HEK293 (cell line): ENCODE results near the gene CPLX1.
A peak's percentile ranks its signal among the peaks of the same experiment; 100 is the strongest.

Experiments
- CTCF ChIA-PET: fragments of 350-600 bp; formaldehyde crosslinking; extraction: SDS; loops from one replicate; lab custom pipeline; 2021; ENCODE audit warnings: antibody characterized with exemption; lab: Yijun Ruan, JAX
- POLR2A ChIA-PET: fragments of 300-600 bp; formaldehyde crosslinking; extraction: SDS; loops from one replicate; lab custom pipeline; 2020; ENCODE audit warnings: antibody characterized with exemption, inconsistent platforms; lab: Yijun Ruan, JAX
- H3K27ac ChIP-seq: fragments of 200-500 bp; sonication (Bioruptor generic); 2 replicates; pipeline ENCODE4 v1.5.1; 2014; ENCODE audit warnings: low read depth, low read length, control low read depth, inconsistent platforms; ENCODE audit errors: extremely low read depth
- H3K36me3 ChIP-seq, 2 experiments: fragments of 200-500 bp in 1 of 2; sonication (Bioruptor generic) in 1 of 2; 1 replicate in 1 of 2; 2 replicates in 1 of 2; pipeline ENCODE4 v1.5.1; 2014 to 2017; ENCODE audit warnings: inconsistent platforms in 2 of 2, low read length in 2 of 2; ENCODE audit not compliant: control insufficient read depth in 2 of 2, insufficient read depth in 1 of 2
- H3K4me1 ChIP-seq: fragments of 200-500 bp; sonication (Bioruptor generic); 2 replicates; pipeline ENCODE4 v1.5.1; 2014; ENCODE audit warnings: mild to moderate bottlenecking, low read length, inconsistent platforms; ENCODE audit not compliant: control insufficient read depth, insufficient read depth
- H3K4me3 ChIP-seq: 2 replicates; pipeline ENCODE4 v1.5.1; 2011; ENCODE audit warnings: low read depth, mild to moderate bottlenecking, control low read depth, low read length, moderate library complexity
- H3K9me3 ChIP-seq: fragments of 200-500 bp; sonication (Bioruptor generic); 2 replicates; pipeline ENCODE4 v1.5.1; 2014; ENCODE audit warnings: low read depth, low read length, inconsistent platforms; ENCODE audit not compliant: control insufficient read depth, insufficient read depth
- GFI1B ChIP-seq: fragments of 450-650 bp; formaldehyde crosslinking; IDR thresholded peaks from 2 replicates; pipeline ENCODE4 v1.5.1; 2016; ENCODE audit warnings: missing biosample characterization, missing genetic modification characterization
- KLF1 ChIP-seq: fragments of 450-650 bp; formaldehyde crosslinking; IDR thresholded peaks from 2 replicates; pipeline ENCODE4 v1.5.1; 2016; ENCODE audit warnings: missing biosample characterization, missing genetic modification characterization
- OSR2 ChIP-seq: fragments of 450-650 bp; formaldehyde crosslinking; IDR thresholded peaks from 2 replicates; pipeline ENCODE4 v1.5.1; 2016; ENCODE audit warnings: missing biosample characterization, missing genetic modification characterization
- SCRT1 ChIP-seq: fragments of 450-650 bp; formaldehyde crosslinking; IDR thresholded peaks from 2 replicates; pipeline ENCODE4 v1.5.1; 2016; ENCODE audit warnings: missing biosample characterization, missing genetic modification characterization, borderline replicate concordance
- SP3 ChIP-seq: fragments of 450-650 bp; formaldehyde crosslinking; IDR thresholded peaks from 2 replicates; pipeline ENCODE4 v1.5.1; 2016; ENCODE audit warnings: missing biosample characterization, missing genetic modification characterization
- YY2 ChIP-seq: fragments of 450-650 bp; formaldehyde crosslinking; IDR thresholded peaks from 2 replicates; pipeline ENCODE4 v1.5.1; 2016; ENCODE audit warnings: missing biosample characterization, missing genetic modification characterization
- ZBTB1 ChIP-seq: fragments of 450-650 bp; formaldehyde crosslinking; IDR thresholded peaks from 2 replicates; pipeline ENCODE4 v1.5.1; 2016; ENCODE audit warnings: missing biosample characterization, missing genetic modification characterization
- ZBTB8A ChIP-seq: fragments of 450-650 bp; formaldehyde crosslinking; IDR thresholded peaks from 2 replicates; pipeline ENCODE4 v1.5.1; 2016; ENCODE audit warnings: missing biosample characterization, missing genetic modification characterization
- ZFHX2 ChIP-seq: fragments of 450-650 bp; formaldehyde crosslinking; conservative IDR thresholded peaks from 2 replicates; pipeline ENCODE4 v1.5.1; 2016; ENCODE audit warnings: missing biosample characterization, missing genetic modification characterization
- ZNF121 ChIP-seq: fragments of 450-650 bp; formaldehyde crosslinking; IDR thresholded peaks from 2 replicates; pipeline ENCODE4 v1.5.1; 2016; ENCODE audit warnings: missing biosample characterization, missing genetic modification characterization
- ZNF138 ChIP-seq: fragments of 450-650 bp; formaldehyde crosslinking; IDR thresholded peaks from 2 replicates; pipeline ENCODE4 v1.5.1; 2016; ENCODE audit warnings: missing biosample characterization, missing genetic modification characterization, borderline replicate concordance
- ZNF146 ChIP-seq: fragments of 450-650 bp; formaldehyde crosslinking; IDR thresholded peaks from 2 replicates; pipeline ENCODE4 v1.5.1; 2016; ENCODE audit warnings: missing biosample characterization, missing genetic modification characterization
- ZNF155 ChIP-seq: fragments of 450-650 bp; formaldehyde crosslinking; IDR thresholded peaks from 2 replicates; pipeline ENCODE4 v1.5.1; 2016; ENCODE audit warnings: missing biosample characterization, missing genetic modification characterization
- ZNF16 ChIP-seq: fragments of 450-650 bp; formaldehyde crosslinking; IDR thresholded peaks from 2 replicates; pipeline ENCODE4 v1.5.1; 2016; ENCODE audit warnings: low read depth, missing biosample characterization, missing genetic modification characterization
- ZNF184 ChIP-seq: fragments of 450-650 bp; IDR thresholded peaks from 2 replicates; pipeline ENCODE4 v1.5.1; 2018; ENCODE audit warnings: missing biosample characterization, mild to moderate bottlenecking, missing genetic modification characterization
- ZNF2 ChIP-seq: fragments of 450-650 bp; formaldehyde crosslinking; IDR thresholded peaks from 2 replicates; pipeline ENCODE4 v1.5.1; 2016; ENCODE audit warnings: missing biosample characterization, missing genetic modification characterization
- ZNF223 ChIP-seq: fragments of 450-650 bp; formaldehyde crosslinking; IDR thresholded peaks from 2 replicates; pipeline ENCODE4 v1.5.1; 2016; ENCODE audit warnings: missing biosample characterization, missing genetic modification characterization
- ZNF239 ChIP-seq: fragments of 450-650 bp; formaldehyde crosslinking; IDR thresholded peaks from 2 replicates; pipeline ENCODE4 v1.5.1; 2016; ENCODE audit warnings: missing biosample characterization, missing genetic modification characterization
- ZNF311 ChIP-seq: fragments of 450-650 bp; formaldehyde crosslinking; IDR thresholded peaks from 2 replicates; pipeline ENCODE4 v1.5.1; 2017; ENCODE audit warnings: missing biosample characterization, missing genetic modification characterization, borderline replicate concordance
- ZNF335 ChIP-seq: fragments of 450-650 bp; formaldehyde crosslinking; conservative IDR thresholded peaks from 2 replicates; pipeline ENCODE4 v1.5.1; 2016; ENCODE audit warnings: missing biosample characterization, missing genetic modification characterization
- ZNF354C ChIP-seq: fragments of 450-650 bp; formaldehyde crosslinking; IDR thresholded peaks from 2 replicates; pipeline ENCODE4 v1.5.1; 2016; ENCODE audit warnings: missing biosample characterization, missing genetic modification characterization, low read depth, borderline replicate concordance
- ZNF391 ChIP-seq: fragments of 450-650 bp; formaldehyde crosslinking; IDR thresholded peaks from 2 replicates; pipeline ENCODE4 v1.5.1; 2016; ENCODE audit warnings: low read depth, missing biosample characterization, missing genetic modification characterization, borderline replicate concordance
- ZNF423 ChIP-seq: fragments of 450-650 bp; formaldehyde crosslinking; IDR thresholded peaks from 2 replicates; pipeline ENCODE4 v1.5.1; 2016; ENCODE audit warnings: missing biosample characterization, missing genetic modification characterization
- ZNF513 ChIP-seq: fragments of 450-650 bp; IDR thresholded peaks from 2 replicates; pipeline ENCODE4 v1.5.1; 2018; ENCODE audit warnings: missing biosample characterization, missing genetic modification characterization
- ZNF555 ChIP-seq: fragments of 450-650 bp; formaldehyde crosslinking; conservative IDR thresholded peaks from 2 replicates; pipeline ENCODE4 v1.5.1; 2017; ENCODE audit warnings: missing biosample characterization, mild to moderate bottlenecking, missing genetic modification characterization, inconsistent platforms
- ZNF596 ChIP-seq: fragments of 450-650 bp; IDR thresholded peaks from 2 replicates; pipeline ENCODE4 v1.5.0; 2018; ENCODE audit warnings: missing biosample characterization, mild to moderate bottlenecking, missing genetic modification characterization, moderate library complexity
- ZNF610 ChIP-seq: fragments of 450-650 bp; formaldehyde crosslinking; IDR thresholded peaks from 2 replicates; pipeline ENCODE4 v1.5.1; 2016; ENCODE audit warnings: missing biosample characterization, missing genetic modification characterization, borderline replicate concordance
- ZNF76 ChIP-seq: fragments of 450-650 bp; formaldehyde crosslinking; IDR thresholded peaks from 2 replicates; pipeline ENCODE4; 2016; ENCODE audit warnings: low read depth, missing biosample characterization, missing genetic modification characterization, borderline replicate concordance
- TF ChIP-seq, protein P1 (sequence below): fragments of 450-650 bp; IDR thresholded peaks from 2 replicates; pipeline ENCODE4 v1.5.1; 2018; ENCODE audit warnings: missing biosample characterization, mild to moderate bottlenecking, missing genetic modification characterization
- TF ChIP-seq, protein P2 (sequence below): fragments of 450-650 bp; formaldehyde crosslinking; IDR thresholded peaks from 2 replicates; pipeline ENCODE4 v1.5.1; 2016; ENCODE audit warnings: missing biosample characterization, missing genetic modification characterization

Gene CPLX1

DNA sequence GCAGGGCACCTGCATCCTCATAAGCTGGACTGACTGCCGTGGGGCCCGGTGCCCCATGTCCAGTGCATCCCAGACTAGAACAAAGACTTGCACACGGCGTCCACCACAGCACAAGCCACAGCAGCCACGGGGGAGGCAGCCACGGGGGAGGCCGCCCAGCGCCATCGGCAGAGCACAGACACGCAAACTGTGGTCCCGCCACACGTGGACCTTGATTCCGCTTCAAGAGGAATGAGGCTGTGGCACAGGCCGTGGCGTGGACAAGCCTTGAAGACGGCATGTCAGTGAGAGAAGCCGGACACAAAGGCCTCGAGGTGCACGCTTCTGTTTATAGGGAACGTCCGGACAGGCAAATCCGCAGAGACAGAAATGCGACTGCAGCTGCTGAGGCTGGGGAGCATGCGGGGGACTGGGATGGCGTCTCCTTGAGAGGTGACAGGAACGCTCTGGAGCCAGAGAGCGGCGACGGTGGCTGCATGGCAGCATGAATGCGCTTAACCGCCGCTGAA lies 10.1 kb upstream of the CPLX1 start:
- POLR2A ChIA-PET, result no interaction called here
- CTCF ChIA-PET, result no interaction called here

DNA sequence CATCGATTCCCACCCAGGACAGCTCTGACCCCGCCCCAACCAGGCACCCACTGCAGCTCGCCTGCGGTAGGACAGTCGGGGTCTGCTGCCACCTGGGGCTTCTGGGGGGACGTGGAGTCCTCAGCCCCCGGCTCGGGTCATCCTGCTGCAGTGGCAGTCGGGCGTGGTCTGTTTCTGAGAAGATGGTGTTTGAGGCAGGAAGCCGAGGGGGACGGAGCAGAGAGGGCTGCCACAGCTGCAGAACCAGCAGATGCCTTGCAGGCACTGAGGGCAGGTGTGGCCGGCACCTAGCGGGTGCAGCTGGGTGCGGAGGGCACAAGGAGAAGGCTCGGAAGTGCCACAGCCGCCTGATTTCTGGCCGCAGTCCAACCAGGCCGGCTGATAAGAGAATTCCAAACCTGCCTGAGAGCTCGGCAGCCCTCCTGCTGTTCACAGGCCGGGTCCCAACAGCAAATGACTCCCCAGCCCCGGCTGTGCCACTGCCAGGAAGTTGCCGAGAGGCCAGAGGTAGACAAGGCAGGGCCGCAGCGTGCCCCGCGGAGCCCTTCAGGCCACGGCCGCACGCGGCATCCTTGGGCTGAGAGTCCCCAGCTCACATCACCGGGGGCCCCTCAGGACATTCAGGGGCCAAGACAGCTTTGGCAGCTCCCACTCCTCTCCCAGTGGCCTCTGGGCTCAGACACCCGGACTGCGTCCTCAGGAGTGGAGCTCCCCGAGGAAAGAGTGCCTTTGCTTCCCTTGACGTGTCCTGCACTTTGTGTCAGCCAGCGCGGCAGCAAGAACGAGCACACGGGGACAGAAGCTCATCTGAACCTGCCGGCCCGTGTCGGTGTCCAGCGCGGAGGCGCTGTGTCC lies 9.4 kb upstream of the CPLX1 start:
- ChIA-PET CTCF (no interaction called here), POLR2A (no interaction called here)
- Histone ChIP-seq H3K4me3 (no peak overlapping the region), H3K36me3 (no peaks in the 10 kb centered on the region), H3K27ac (no peak overlapping the region), H3K9me3 (no peaks in the 10 kb centered on the region), H3K4me1 (no peaks in the 10 kb centered on the region)
- no peak for TF ChIP-seq ZBTB1 (tag by site-specific recombination)
- TF ChIP-seq, protein P1, sequence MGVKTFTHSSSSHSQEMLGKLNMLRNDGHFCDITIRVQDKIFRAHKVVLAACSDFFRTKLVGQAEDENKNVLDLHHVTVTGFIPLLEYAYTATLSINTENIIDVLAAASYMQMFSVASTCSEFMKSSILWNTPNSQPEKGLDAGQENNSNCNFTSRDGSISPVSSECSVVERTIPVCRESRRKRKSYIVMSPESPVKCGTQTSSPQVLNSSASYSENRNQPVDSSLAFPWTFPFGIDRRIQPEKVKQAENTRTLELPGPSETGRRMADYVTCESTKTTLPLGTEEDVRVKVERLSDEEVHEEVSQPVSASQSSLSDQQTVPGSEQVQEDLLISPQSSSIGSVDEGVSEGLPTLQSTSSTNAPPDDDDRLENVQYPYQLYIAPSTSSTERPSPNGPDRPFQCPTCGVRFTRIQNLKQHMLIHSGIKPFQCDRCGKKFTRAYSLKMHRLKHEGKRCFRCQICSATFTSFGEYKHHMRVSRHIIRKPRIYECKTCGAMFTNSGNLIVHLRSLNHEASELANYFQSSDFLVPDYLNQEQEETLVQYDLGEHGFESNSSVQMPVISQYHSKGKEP, result no peak
- TF ChIP-seq ZNF223, result no peak
- no peak for TF ChIP-seq OSR2 (tag by site-specific recombination)
- TF ChIP-seq ZNF146, result no peak
- TF ChIP-seq SCRT1 (tag by site-specific recombination), result no peak
- TF ChIP-seq KLF1 (tag by site-specific recombination), result peak; percentile 32; the same call in 1 of the 2 replicates
- TF ChIP-seq ZBTB8A (tag by site-specific recombination), result peak; percentile 27; the same call in 1 of the 2 replicates
- TF ChIP-seq ZNF555 (tag by site-specific recombination), result no peak
- TF ChIP-seq ZNF76 (tag by site-specific recombination), result no peak
- TF ChIP-seq ZNF335 (tag by site-specific recombination), result no peak
- TF ChIP-seq ZNF311, result no peak

More for the DNA sequence above, 10.1 kb upstream of the CPLX1 start:
- Histone ChIP-seq H3K27ac (no peak overlapping the region), H3K9me3 (no peaks in the 10 kb centered on the region), H3K4me1 (no peaks in the 10 kb centered on the region), H3K36me3 (no peaks in the 10 kb centered on the region), H3K4me3 (no peak overlapping the region)
- TF ChIP-seq ZNF513 (no peak), SP3 (no peak), ZNF610 (tag by site-specific recombination) (no peak), ZNF16 (no peak), ZNF138 (no peak), ZFHX2 (tag by site-specific recombination) (no peak), YY2 (tag by site-specific recombination) (no peak), OSR2 (tag by site-specific recombination) (no peak), ZNF423 (tag by site-specific recombination) (no peak), ZNF239 (tag by site-specific recombination) (no peak), KLF1 (tag by site-specific recombination) (no peak), ZNF391 (tag by site-specific recombination) (no peak), ZNF354C (tag by site-specific recombination) (no peak), ZNF184 (tag by site-specific recombination) (no peak), ZNF155 (tag by site-specific recombination) (no peak), GFI1B (tag by site-specific recombination) (no peak), ZNF596 (tag by site-specific recombination) (no peak), ZNF2 (tag by site-specific recombination) (no peak), ZNF121 (tag by site-specific recombination) (no peak)
- TF ChIP-seq, protein P2, sequence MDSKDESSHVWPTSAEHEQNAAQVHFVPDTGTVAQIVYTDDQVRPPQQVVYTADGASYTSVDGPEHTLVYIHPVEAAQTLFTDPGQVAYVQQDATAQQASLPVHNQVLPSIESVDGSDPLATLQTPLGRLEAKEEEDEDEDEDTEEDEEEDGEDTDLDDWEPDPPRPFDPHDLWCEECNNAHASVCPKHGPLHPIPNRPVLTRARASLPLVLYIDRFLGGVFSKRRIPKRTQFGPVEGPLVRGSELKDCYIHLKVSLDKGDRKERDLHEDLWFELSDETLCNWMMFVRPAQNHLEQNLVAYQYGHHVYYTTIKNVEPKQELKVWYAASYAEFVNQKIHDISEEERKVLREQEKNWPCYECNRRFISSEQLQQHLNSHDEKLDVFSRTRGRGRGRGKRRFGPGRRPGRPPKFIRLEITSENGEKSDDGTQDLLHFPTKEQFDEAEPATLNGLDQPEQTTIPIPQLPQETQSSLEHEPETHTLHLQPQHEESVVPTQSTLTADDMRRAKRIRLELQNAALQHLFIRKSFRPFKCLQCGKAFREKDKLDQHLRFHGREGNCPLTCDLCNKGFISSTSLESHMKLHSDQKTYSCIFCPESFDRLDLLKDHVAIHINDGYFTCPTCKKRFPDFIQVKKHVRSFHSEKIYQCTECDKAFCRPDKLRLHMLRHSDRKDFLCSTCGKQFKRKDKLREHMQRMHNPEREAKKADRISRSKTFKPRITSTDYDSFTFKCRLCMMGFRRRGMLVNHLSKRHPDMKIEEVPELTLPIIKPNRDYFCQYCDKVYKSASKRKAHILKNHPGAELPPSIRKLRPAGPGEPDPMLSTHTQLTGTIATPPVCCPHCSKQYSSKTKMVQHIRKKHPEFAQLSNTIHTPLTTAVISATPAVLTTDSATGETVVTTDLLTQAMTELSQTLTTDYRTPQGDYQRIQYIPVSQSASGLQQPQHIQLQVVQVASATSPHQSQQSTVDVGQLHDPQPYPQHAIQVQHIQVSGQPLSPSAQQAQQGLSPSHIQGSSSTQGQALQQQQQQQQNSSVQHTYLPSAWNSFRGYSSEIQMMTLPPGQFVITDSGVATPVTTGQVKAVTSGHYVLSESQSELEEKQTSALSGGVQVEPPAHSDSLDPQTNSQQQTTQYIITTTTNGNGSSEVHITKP (tag by site-specific recombination), result no peak
